ENCODE data around the gene NXF1.

GRCh38 chr11:62811659-62812058, 6.4 kb upstream of the NXF1 start:
- no peak for TF ChIP-seq ARNT (IDR thresholded peaks at IDR 0.05)
- TF ChIP-seq NFRKB (IDR thresholded peaks at IDR 0.05), result no peak
- TF ChIP-seq LEF1 (IDR thresholded peaks at IDR 0.05; ENCODE audit: borderline replicate concordance), result no peak
- TF ChIP-seq FOXK2 (IDR thresholded peaks at IDR 0.05), result no peak

Data from HEK293T (cell line).